Kidney capillary endothelial cell (primary cell): ENCODE data around the gene PIK3AP1.
"Not testable (repeated sequence)": the region's sequence is repeated elsewhere in the genome, so short reads cannot be mapped to it uniquely, and the experiment has no call there.

Experiments
- DNase-seq: peaks from one replicate; pipeline ENCODE4 v3.0.0-alpha.2; 2018; ENCODE audit warnings: low spot score

The PIK3AP1 gene

DNA sequence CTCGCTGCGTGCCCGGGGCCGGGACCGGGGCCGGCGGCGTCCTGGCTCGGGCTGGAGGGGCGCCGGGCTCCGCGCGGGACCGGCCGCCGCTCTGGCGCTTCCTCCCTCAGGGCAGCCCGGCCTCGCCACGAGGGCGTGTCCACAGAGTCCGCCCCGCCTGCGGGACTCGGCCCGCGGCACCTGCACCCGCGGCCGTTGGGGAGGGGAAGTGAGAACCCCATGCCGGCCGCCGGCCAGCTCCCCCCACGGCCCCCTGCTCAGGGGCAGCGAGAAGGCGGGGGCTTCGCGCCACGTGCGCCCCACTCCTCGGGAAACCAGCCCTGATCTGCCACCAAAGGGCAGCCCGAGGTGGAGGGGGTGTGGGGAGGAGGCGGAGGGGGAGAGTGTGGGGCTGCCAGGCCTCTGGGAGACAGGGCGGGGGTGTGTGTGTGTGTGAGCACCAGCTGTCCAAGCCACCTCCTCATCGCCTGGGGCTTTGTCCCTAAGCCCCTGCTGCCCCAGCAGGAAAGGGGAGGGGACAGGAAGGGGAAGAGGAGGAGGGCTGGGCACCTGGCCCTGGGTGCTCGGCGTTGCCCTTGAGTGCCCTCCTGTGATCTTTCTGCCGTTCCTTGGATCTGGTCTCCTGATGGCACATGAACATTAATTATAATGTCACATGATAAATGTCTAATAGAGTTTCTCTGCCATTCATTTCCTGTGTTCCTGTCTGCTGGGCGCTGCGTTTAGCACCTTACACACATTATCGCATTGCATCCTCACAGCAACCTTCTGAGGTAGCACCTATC, at the start of gene PIK3AP1:
TSS of gene PIK3AP1 (minus strand) at position 93 of the 785 bp plus-strand sequence. CDS start 120 bp downstream, outside the sequence.
- no peak for DNase-seq

- no peak for DNase-seq
These were observed 47.8 kb upstream of the PIK3AP1 start for GRCh38 chr10:96768136-96768535.

GRCh38 chr10:96767611-96768010, 47.3 kb upstream of the PIK3AP1 start:
- peak; percentile 58 for DNase-seq

GRCh38 chr10:96765406-96766240, 45.3 kb upstream of the PIK3AP1 start:
- DNase-seq: peak; percentile 53

GRCh38 chr10:96764425-96765060, 44.2 kb upstream of the PIK3AP1 start:
- DNase-seq: no peak

- peak; percentile 72 for DNase-seq
These were observed 38.1 kb upstream of the PIK3AP1 start for GRCh38 chr10:96758423-96758822.

- no peak for DNase-seq
These were observed 36.0 kb upstream of the PIK3AP1 start for GRCh38 chr10:96756111-96756903.

- DNase-seq: no peak
These were observed 33.6 kb upstream of the PIK3AP1 start for GRCh38 chr10:96753956-96754355.

- no peak for DNase-seq
These were observed 32.1 kb upstream of the PIK3AP1 start for GRCh38 chr10:96752375-96752774.

- not testable (repeated sequence) for DNase-seq
These were observed 30.0 kb upstream of the PIK3AP1 start for GRCh38 chr10:96750316-96750715.

GRCh38 chr10:96747734-96748550, 27.6 kb upstream of the PIK3AP1 start:
- no peak for DNase-seq

- no peak for DNase-seq
These were observed 26.2 kb upstream of the PIK3AP1 start for GRCh38 chr10:96746503-96746902.

DNA sequence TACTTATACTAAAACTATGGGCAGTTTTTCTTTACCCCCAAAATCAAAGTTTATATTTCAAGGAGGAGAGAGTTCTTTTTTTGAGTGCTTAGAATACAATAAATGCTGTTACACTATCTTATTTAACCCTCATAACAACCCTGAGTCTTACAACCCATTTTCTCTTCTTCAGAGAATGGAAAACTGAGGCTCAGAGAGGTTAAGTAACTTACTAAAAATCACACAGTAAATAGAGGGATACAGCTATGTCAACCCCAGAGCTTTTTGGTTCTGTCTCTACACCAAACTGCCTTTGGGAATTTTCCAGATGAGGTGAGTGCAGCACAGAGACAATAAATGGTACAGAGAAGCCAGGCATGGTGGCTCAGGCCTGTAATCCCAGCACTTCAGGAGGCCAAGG, 25.6 kb upstream of the PIK3AP1 start:
- DNase-seq: no peak

DNA sequence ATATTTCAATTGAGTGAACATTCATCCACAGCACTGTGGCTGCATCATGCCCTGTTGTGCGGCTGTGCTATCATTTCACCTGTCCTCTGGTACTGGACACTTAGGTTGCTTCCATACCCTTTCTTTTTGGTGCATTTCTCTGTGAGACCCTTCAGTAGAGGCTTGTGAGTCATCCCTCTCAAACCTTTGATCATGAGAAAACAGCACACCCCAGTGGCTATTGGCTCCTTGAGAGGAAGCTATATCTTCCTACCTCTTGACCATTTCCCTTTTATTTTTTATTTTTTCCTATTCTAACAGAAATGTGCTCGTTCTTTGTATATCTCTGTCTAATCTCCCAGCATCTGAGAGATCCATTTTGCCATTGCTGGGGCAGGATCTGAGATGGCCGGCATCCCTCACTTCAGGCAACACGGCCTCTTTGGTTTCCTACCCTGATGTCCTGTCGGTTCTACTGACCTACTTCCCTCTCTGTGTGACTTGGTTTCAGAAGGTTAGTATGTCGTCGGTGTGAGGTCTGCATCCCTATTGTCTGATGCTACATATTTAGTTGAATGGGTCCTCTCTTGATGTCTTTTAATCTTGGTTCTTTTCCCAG, 23.8 kb upstream of the PIK3AP1 start:
- no peak for DNase-seq

- DNase-seq: not testable (repeated sequence)
These were observed 21.2 kb upstream of the PIK3AP1 start for GRCh38 chr10:96741557-96741956.

- DNase-seq: no peak
These were observed 20.4 kb upstream of the PIK3AP1 start for GRCh38 chr10:96740579-96741281.

DNA sequence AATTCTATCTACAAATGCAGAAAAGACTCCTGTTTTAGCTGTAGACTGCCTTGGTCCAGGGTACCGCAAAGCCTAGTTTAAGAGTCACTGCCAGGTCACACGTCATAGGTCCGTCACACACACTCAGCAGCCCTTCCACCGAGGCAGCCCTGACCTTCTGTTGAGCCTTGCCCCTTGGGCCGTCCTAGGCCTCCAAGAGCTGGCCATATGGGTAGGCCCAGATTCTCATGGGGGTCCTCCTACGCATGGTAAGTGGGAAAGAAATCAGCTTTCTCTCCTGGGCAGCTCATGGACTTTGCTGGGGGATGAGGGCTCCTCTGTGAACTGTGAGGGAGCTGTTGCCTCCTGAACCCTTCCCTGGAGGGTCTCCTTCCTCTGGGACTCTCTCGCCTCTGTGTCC, 19.8 kb upstream of the PIK3AP1 start:
- no peak for DNase-seq

DNA sequence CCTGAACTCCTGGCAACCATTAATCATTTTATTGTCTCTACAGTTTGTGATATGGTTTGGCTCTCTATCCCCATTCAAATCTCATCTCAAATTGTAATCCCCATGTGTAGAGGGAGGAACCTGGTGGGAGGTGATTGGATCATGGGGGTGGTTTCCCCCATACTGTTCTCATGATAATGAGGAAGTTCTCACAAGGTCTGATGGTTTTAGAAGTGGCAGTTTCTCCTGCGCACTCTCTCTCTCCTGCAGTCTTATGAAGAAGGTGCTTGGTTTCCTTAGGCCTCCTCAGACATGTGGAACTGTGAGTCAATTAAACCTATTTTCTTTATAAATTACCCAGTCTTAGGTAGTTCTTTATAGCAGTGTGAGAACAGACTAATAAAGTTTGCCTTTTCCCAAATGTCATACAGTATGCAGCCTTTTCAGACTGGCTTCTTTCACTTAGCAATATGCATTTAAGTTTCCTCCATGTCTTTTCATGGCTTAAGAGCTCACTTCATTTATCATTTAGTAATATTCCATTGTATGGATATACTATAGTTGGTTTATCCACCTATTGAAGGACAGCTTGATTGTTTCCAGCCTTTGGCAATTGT, 17.1 kb upstream of the PIK3AP1 start:
- not testable (repeated sequence) for DNase-seq

GRCh38 chr10:96724621-96725020, 4.3 kb upstream of the PIK3AP1 start:
- no peak for DNase-seq

DNA sequence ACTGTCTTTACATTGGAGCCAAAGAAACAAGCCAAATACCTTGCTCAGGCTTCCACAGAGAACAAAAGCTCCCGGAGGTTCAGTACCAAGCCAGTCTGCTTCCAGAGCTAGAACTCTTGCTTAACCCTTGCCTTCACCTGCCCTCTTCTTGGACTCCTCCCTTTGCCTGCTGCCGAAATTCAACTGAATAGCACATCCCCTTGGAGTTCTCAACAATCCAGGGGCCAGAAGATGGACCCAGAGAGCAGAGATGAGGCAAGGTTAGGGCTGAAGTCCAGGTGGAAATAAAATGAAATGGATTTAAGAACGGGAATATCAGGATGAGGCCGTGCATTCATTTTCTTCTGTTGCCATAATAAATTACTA, 876 bp upstream of the PIK3AP1 start:
- no peak for DNase-seq
